ENCODE data around the gene LINC00237. TPM values are rescaled to one million over a fixed set of nuclear protein-coding genes. Genes with fewer than 3 reads are reported as not detected.

The LINC00237 gene
- total and polyA plus RNA-seq, 3 donors from 2014 or later: not detected

GRCh38 chr20:21113697-21114096, 7.5 kb upstream of the LINC00237 start:
- DNase-seq: no peak
- WGBS, 2 donors: 88 to 90% methylated on average over 4 of the region's 4 CpGs

GRCh38 chr20:21111416-21111815, 5.3 kb upstream of the LINC00237 start:
- Histone ChIP-seq H3K36me3 (ENCODE audit: low read depth, missing control alignments) (no peaks in the 10 kb centered on the region), H3K27ac (no peak overlapping the region), H3K4me1 (no peaks in the 10 kb centered on the region), H3K4me3 (no peak overlapping the region), H3K27me3 (no peaks in the 10 kb centered on the region), H3K9me3 (no peaks in the 10 kb centered on the region)
- intact Hi-C loops (cut with DNase I; ENCODE audit: low total_unique reads): no loop called here
- no peak for TF ChIP-seq CTCF (IDR thresholded peaks at IDR 0.05)
- TF ChIP-seq POLR2A (IDR thresholded peaks at IDR 0.05): no peak
- WGBS, 2 donors: 87 to 91% methylated on average over 2 of the region's 2 CpGs
- DNase-seq: no peak

More at GRCh38 chr20:21113697-21114096, 7.5 kb upstream of the LINC00237 start:
- Histone ChIP-seq H3K9me3 (no peaks in the 10 kb centered on the region), H3K4me1 (no peaks in the 10 kb centered on the region), H3K27me3 (no peaks in the 10 kb centered on the region), H3K4me3 (no peak overlapping the region), H3K27ac (no peak overlapping the region), H3K36me3 (ENCODE audit: low read depth, missing control alignments) (no peaks in the 10 kb centered on the region)
- intact Hi-C loops (cut with DNase I; ENCODE audit: low total_unique reads): no loop called here
- no peak for TF ChIP-seq POLR2A (IDR thresholded peaks at IDR 0.05)
- no peak for TF ChIP-seq CTCF (IDR thresholded peaks at IDR 0.05)

- 81 to 98% methylated on average over 1 of the region's 1 CpG for WGBS, 2 donors
- DNase-seq: no peak
- no peak overlapping the region for H3K4me3 ChIP-seq
- H3K27me3 ChIP-seq: no peaks in the 10 kb centered on the region
- no peak overlapping the region for H3K27ac ChIP-seq
- H3K36me3 ChIP-seq (ENCODE audit: low read depth, missing control alignments): no peaks in the 10 kb centered on the region
- H3K9me3 ChIP-seq: no peaks in the 10 kb centered on the region
- intact Hi-C loops (cut with DNase I; ENCODE audit: low total_unique reads): no loop called here
- TF ChIP-seq CTCF (IDR thresholded peaks at IDR 0.05): no peak
- TF ChIP-seq POLR2A (IDR thresholded peaks at IDR 0.05): no peak
- no peaks in the 10 kb centered on the region for H3K4me1 ChIP-seq
These were observed 4.7 kb upstream of the LINC00237 start for GRCh38 chr20:21110811-21111210.

- TF ChIP-seq CTCF (IDR thresholded peaks at IDR 0.05) (no peak), POLR2A (IDR thresholded peaks at IDR 0.05) (no peak)
- Histone ChIP-seq H3K4me3 (no peak overlapping the region), H3K4me1 (no peaks in the 10 kb centered on the region), H3K36me3 (ENCODE audit: low read depth, missing control alignments) (no peaks in the 10 kb centered on the region), H3K9me3 (no peaks in the 10 kb centered on the region), H3K27ac (no peak overlapping the region), H3K27me3 (no peaks in the 10 kb centered on the region)
- DNase-seq: no peak
- intact Hi-C loops (cut with DNase I; ENCODE audit: low total_unique reads): no loop called here
- 94 to 100% methylated on average over 2 of the region's 2 CpGs for WGBS, 2 donors
These were observed 3.0 kb upstream of the LINC00237 start for GRCh38 chr20:21109144-21109543.

GRCh38 chr20:21105429-21106170, 558 bp downstream of the LINC00237 start:
- Histone ChIP-seq H3K9me3 (no peaks in the 10 kb centered on the region), H3K36me3 (ENCODE audit: low read depth, missing control alignments) (no peaks in the 10 kb centered on the region), H3K4me1 (peaks cover 10% of the 10 kb centered on the region), H3K27ac (no peak overlapping the region), H3K4me3 (peak overlapping the region; percentile 8 to 15), H3K27me3 (no peaks in the 10 kb centered on the region)
- DNase-seq: no peak
- WGBS, 2 donors: 2 to 11% methylated on average over 8 to 50 of the region's 50 CpGs
- TF ChIP-seq CTCF (IDR thresholded peaks at IDR 0.05): no peak
- no peak for TF ChIP-seq POLR2A (IDR thresholded peaks at IDR 0.05)
- intact Hi-C loops (cut with DNase I; ENCODE audit: low total_unique reads): no loop called here
